Bronchial epithelial cell (primary cell): ENCODE results near the gene GUCA1C. TPM values are rescaled to one million over a fixed set of nuclear protein-coding genes. Genes with fewer than 3 reads are reported as not detected.

ENCODE experiments used
- DNase-seq: peaks from one replicate; pipeline ENCODE4 v3.0.0-alpha.2; 2010; ENCODE audit warnings: low read depth
- FAIRE-seq: peaks from 2 replicates; lab custom pipeline; 2011; peaks lifted over from hg19 to GRCh38; lab: Jason Lieb, UNC
- H3K27me3 ChIP-seq: 2 replicates; pipeline ENCODE4 v1.5.1; 2011; ENCODE audit warnings: low read length; ENCODE audit not compliant: control insufficient read depth, insufficient read depth
- H3K36me3 ChIP-seq: 2 replicates; pipeline ENCODE4 v1.5.1; 2011; ENCODE audit warnings: low read length; ENCODE audit not compliant: control insufficient read depth, insufficient read depth
- H3K4me3 ChIP-seq: 2 replicates; pipeline ENCODE4 v1.5.1; 2011; ENCODE audit warnings: mild to moderate bottlenecking, low read depth, low read length, control low read depth
- total RNA-seq: library from RNA; depleted of rRNA; stranded (reverse); fragments of >200 nt; gene quantifications from 2 replicates; pipeline ENCODE4 v1.2.1, GENCODE V29; 2014
- TF ChIP-seq, protein P1 (sequence below): IDR thresholded peaks from 2 replicates; pipeline ENCODE4 v1.5.1; 2011; ENCODE audit warnings: mild to moderate bottlenecking, moderate library complexity, low read length, control low read depth, inconsistent platforms; ENCODE audit not compliant: insufficient read depth, severe bottlenecking

The GUCA1C gene, protein sequence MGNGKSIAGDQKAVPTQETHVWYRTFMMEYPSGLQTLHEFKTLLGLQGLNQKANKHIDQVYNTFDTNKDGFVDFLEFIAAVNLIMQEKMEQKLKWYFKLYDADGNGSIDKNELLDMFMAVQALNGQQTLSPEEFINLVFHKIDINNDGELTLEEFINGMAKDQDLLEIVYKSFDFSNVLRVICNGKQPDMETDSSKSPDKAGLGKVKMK
- not detected in 2 replicates for total RNA-seq

DNA sequence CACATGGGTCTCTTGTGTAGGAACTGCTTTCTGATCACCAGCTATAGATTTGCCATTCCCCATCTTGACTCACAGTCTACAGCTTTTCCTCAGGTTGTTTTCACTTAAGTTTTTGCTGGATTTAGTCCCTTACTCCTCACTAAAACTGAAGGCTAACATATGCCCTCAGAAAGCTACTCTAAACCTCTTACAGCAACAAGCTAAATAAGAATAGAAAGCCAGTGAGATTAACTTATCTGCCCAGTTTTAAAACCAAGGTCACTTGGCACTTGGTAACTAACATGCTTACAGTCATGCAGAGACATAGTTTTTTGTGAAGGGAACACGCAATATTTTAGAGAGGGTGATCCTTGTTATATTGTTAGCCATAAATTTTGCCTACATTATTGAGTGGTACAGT, at the start of gene GUCA1C:
GUCA1C (minus strand) TSS at position 180 of the 400 bp plus-strand sequence; CDS start at position 63, 117 bp downstream.
- H3K27me3 ChIP-seq, result no peaks in the 10 kb centered on the region
- no peak within 1 kb of the TSS for H3K4me3 ChIP-seq
- no peaks in the 10 kb centered on the region for H3K36me3 ChIP-seq
- TF ChIP-seq, protein P1, sequence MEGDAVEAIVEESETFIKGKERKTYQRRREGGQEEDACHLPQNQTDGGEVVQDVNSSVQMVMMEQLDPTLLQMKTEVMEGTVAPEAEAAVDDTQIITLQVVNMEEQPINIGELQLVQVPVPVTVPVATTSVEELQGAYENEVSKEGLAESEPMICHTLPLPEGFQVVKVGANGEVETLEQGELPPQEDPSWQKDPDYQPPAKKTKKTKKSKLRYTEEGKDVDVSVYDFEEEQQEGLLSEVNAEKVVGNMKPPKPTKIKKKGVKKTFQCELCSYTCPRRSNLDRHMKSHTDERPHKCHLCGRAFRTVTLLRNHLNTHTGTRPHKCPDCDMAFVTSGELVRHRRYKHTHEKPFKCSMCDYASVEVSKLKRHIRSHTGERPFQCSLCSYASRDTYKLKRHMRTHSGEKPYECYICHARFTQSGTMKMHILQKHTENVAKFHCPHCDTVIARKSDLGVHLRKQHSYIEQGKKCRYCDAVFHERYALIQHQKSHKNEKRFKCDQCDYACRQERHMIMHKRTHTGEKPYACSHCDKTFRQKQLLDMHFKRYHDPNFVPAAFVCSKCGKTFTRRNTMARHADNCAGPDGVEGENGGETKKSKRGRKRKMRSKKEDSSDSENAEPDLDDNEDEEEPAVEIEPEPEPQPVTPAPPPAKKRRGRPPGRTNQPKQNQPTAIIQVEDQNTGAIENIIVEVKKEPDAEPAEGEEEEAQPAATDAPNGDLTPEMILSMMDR, result no peak
- no peak for FAIRE-seq
- DNase-seq, result no peak

DNA sequence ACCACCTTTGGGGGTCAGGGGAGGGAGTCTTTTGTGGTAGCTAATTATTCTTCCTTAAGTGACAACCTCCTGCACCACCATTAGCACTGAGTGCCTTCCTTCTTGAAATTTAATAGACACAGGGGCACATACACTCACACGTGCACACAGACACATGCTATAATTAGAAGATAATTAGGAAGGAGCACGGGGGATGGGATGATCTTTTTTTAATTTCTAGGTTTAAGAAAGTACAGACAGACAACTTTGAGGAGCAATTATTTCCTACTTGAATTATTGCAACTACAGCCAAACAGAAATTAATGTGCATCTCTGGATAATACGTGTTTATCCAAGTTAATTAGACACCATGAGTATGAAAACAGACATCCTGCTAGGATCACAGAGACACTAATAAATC, 44.8 kb upstream of the GUCA1C start:
- DNase-seq, result no peak
- Histone ChIP-seq H3K36me3 (no peaks in the 10 kb centered on the region), H3K4me3 (no peak overlapping the region), H3K27me3 (no peaks in the 10 kb centered on the region)
- no peak for FAIRE-seq
- TF ChIP-seq, protein P1, result no peak

DNA sequence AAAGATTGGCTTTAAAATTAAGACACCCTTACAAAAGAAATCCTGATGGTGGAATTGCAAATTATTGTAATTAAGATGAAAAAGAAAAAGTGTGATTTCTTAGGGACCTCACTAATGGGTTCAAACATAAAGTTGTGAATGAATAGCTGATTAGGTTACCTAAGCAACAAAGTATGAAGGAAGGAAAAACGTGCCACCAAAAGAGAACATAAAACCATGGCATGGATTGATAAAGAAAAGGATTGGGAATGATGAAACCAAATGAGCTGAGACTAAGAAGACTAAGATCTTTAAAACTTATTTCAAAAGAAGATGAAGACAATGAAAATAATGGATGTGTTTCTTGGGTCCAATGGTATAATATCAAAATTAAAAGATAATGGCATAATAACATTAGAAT, 32.2 kb upstream of the GUCA1C start:
- TF ChIP-seq, protein P1, result no peak
- Histone ChIP-seq H3K36me3 (no peaks in the 10 kb centered on the region), H3K4me3 (no peak overlapping the region), H3K27me3 (no peaks in the 10 kb centered on the region)
- DNase-seq (peak; percentile 4), FAIRE-seq (no peak)

DNA sequence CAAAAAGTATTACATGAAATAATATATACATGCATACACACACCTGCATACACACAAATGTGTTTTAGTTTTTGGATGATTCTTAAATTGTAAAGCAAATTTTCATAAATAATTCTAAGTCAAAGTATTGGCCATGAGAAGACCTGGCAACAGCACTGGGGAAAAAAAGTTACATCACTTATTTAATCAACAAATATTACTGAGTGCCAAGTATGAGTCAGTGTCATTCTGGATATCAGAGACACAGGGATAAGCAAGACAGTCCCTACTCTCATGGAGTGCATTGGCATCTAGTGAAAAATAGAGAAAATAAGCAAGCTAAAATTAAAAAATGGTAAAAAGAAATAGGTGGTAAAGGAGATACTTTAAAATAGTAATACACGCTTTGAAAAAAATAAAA, 29.4 kb upstream of the GUCA1C start:
- Histone ChIP-seq H3K4me3 (no peak overlapping the region), H3K36me3 (no peaks in the 10 kb centered on the region), H3K27me3 (no peaks in the 10 kb centered on the region)
- FAIRE-seq (no peak), DNase-seq (peak; percentile 46)
- TF ChIP-seq, protein P1, result no peak

DNA sequence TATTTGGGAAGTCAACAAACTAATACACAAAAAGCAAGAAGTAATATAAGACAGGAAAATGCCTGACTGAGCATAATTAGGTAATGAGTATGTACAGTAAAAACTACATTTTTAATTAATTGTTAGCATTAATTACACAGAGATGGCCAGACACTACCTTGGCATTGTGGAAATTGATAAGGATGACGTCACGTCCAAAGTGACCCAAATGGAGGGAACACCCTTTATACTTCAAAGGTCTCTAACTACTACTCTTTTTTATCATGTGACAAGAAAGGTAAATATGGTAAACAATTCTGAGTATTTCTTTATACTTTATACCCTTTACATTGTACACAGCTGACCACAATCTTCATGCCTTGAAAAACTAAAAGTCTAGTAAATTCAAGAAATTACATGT, 22.4 kb upstream of the GUCA1C start:
- FAIRE-seq, result no peak
- Histone ChIP-seq H3K36me3 (no peaks in the 10 kb centered on the region), H3K4me3 (no peak overlapping the region), H3K27me3 (peaks cover 2% of the 10 kb centered on the region)
- TF ChIP-seq, protein P1, result no peak
- no peak for DNase-seq

DNA sequence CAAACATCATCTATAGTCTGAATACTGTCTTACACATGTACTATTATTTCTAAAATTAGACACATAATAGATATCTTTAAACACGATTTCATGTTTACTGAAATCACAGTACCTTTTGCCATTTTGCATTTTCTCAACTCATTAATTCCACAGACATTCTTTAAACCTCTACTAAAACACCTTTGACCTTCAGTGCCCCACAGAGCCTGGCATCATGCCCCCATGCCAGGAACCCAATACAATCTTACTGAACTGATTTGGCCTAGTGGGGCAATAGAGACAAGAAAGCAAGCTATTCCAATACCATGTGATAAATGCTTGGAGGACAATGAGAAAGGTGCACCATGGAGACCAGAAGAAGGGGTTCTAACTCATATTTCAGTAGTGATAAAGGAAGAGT, 19.3 kb upstream of the GUCA1C start:
- TF ChIP-seq, protein P1, result no peak
- H3K27me3 ChIP-seq, result peaks cover 2% of the 10 kb centered on the region
- no peaks in the 10 kb centered on the region for H3K36me3 ChIP-seq
- no peak overlapping the region for H3K4me3 ChIP-seq
- DNase-seq (no peak), FAIRE-seq (no peak)
